ENCODE data around the gene XYLT1.

Gene XYLT1

GRCh38 chr16:17168181-17168580 lies 302.6 kb downstream of the XYLT1 start:
- no peak for DNase-seq

- no peak for DNase-seq
Measured at GRCh38 chr16:17166095-17166494, 304.7 kb downstream of the XYLT1 start.

- DNase-seq, result no peak
Measured at GRCh38 chr16:17162560-17162959, 308.2 kb downstream of the XYLT1 start.

GRCh38 chr16:17160920-17161431 lies 309.8 kb downstream of the XYLT1 start:
- DNase-seq, result no peak

- DNase-seq, result peak; percentile 24
Measured at GRCh38 chr16:17160285-17160853, 310.4 kb downstream of the XYLT1 start.

- no peak for DNase-seq
Measured at GRCh38 chr16:17159617-17160016, 311.1 kb downstream of the XYLT1 start.

GRCh38 chr16:17155936-17156335 lies 314.8 kb downstream of the XYLT1 start:
- DNase-seq, result no peak

GRCh38 chr16:17155485-17155884 lies 315.3 kb downstream of the XYLT1 start:
- DNase-seq, result no peak

GRCh38 chr16:17154981-17155380 lies 315.8 kb downstream of the XYLT1 start:
- DNase-seq, result no peak

- no peak for DNase-seq
Measured at GRCh38 chr16:17152311-17152710, 318.4 kb downstream of the XYLT1 start.

- DNase-seq, result no peak
Measured at GRCh38 chr16:17151335-17151734, 319.4 kb downstream of the XYLT1 start.

- DNase-seq, result no peak
Measured at GRCh38 chr16:17149904-17150483, 320.8 kb downstream of the XYLT1 start.

GRCh38 chr16:17147942-17148341 lies 322.8 kb downstream of the XYLT1 start:
- no peak for DNase-seq

GRCh38 chr16:17145029-17145428 lies 325.7 kb downstream of the XYLT1 start:
- DNase-seq, result no peak

GRCh38 chr16:17144431-17144830 lies 326.3 kb downstream of the XYLT1 start:
- DNase-seq, result no peak

GRCh38 chr16:17143546-17144419 lies 327.0 kb downstream of the XYLT1 start:
- DNase-seq, result no peak

- DNase-seq, result no peak
Measured at GRCh38 chr16:17138801-17139200, 332.0 kb downstream of the XYLT1 start.

GRCh38 chr16:17135439-17135838 lies 335.3 kb downstream of the XYLT1 start:
- DNase-seq, result no peak

GRCh38 chr16:17134586-17134985 lies 336.2 kb downstream of the XYLT1 start:
- no peak for DNase-seq

GRCh38 chr16:17133851-17134250 lies 336.9 kb downstream of the XYLT1 start:
- DNase-seq, result no peak

- DNase-seq, result no peak
Measured at GRCh38 chr16:17131351-17131750, 339.4 kb downstream of the XYLT1 start.

- no peak for DNase-seq
Measured at GRCh38 chr16:17130733-17131132, 340.0 kb downstream of the XYLT1 start.

GRCh38 chr16:17129971-17130370 lies 340.8 kb downstream of the XYLT1 start:
- no peak for DNase-seq

- no peak for DNase-seq
Measured at GRCh38 chr16:17128791-17129190, 342.0 kb downstream of the XYLT1 start.

Measured in femur (tissue), 1 donor.